GM18511 (cell line): Measurements from ENCODE around the gene AP5Z1.
"Not testable (repeated sequence)": the region's sequence is repeated elsewhere in the genome, so short reads cannot be mapped to it uniquely, and the experiment has no call there.

ENCODE experiments used
- ATAC-seq: cut with Tn5 transposase; IDR thresholded peaks from one replicate; pipeline ENCODE4 v1.9.1; 2021; ENCODE audit warnings: mild to moderate bottlenecking, moderate library complexity; ENCODE audit not compliant: unreplicated experiment

Gene AP5Z1

GRCh38 chr7:4800926-4801838 lies 25.8 kb downstream of the AP5Z1 start:
- ATAC-seq: no peak

DNA sequence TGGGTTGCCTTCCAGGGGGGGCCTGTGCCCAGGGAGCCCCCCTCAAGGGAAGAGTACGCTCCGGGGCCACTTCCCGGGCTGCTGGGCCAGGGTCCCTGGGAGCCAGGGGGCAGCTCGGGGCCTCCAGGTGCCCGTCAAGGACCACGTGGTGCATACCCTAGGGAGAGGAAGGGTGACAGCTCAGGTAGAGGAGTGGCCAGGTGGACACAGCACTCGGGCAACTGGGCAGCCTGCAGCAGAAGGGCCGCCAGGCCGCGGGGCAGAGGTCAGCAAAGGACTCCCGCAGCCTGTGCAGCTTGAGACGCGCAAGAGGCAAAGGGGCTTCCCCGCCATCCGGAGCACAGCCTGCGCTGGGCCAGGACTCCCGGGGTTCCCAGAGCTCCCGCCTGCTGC lies 26.4 kb downstream of the AP5Z1 start:
- ATAC-seq: no peak

DNA sequence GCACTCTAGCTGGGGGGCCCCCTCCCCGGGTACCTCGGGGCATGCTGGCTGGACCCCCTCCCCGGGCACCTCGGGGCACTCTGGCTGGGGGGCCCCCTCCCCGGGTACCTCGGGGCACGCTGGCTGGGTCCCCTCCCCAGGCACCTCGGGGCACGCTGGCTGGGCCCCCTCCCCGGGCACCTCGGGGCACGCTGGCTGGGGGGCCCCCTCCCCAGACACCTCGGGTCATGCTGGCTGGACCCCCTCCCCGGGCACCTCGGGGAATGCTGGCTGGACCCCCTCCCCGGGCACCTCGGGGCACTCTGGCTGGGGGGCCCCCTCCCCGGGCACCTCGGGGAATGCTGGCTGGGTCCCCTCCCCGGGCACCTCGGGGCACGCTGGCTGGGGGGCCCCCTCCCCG lies 27.2 kb downstream of the AP5Z1 start:
- ATAC-seq: not testable (repeated sequence)

GRCh38 chr7:4803397-4804241 lies 28.2 kb downstream of the AP5Z1 start:
- ATAC-seq: no peak

GRCh38 chr7:4805110-4805983 lies 29.9 kb downstream of the AP5Z1 start:
- no peak for ATAC-seq

DNA sequence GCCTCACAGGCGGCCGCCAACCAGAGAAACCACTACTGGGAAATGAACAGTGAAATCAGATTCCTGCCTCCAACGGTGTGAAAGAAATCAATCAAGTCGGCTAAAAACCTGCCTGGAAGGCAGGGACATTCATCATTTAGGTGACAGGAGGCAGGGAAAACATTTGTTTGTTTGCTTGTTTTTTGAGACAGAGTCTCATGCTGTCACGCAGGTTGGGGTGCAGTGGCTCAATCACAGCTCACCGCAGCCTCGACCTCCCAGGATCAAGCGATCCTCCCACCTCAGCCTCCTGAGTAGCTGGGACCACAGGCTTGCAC lies 30.5 kb downstream of the AP5Z1 start:
- no peak for ATAC-seq

DNA sequence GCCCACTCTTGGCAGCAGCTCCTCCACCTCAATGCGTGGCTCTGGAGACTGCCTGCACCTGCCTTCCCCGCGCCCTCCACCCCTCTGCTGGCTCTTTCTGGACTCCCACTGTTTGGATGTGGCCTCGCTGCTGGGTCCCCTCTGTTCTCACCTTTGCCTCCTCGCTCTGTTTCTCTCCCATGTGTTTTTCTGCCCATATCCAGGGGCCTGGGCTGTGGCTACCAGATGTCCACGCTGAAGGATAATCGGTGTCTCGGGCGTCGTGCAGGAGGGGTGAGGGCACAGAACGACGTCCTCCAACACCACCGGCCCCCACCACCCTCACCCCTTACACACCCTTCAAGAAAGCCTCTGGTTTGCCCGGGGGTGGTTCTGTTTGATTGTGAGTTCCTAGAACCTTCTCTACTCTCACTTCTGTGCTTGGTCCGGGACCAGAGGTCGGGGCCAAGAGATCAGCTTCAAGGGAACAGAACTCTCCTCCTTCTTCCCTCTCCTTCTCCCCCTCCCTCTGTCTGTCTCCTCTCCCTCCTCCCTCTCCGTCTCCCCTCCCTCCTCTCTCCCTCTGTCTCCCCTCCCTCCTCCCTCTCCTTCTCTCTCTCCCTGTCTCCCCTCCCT lies 31.7 kb downstream of the AP5Z1 start:
- ATAC-seq: no peak

DNA sequence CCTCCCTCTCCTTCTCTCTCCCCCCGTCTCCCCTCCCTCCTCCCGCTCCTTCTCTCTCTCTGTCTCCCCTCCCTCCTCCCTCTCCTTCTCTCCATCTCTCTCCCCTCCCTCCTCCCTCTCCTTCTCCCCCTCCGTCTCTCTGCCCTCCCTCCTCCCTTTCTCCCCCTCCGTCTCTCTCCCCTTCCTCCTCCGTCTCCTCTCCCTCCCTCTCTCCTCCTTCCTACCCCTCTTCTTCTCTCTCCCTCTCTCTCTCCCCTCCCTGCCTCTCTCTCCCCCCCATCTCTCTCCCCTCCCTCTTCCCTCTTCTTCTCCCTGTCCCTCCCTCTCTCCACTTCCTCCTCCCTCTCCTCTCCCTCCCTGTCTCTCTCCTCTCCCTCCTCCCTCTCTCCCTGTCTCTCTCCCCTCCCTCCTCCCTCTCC lies 32.2 kb downstream of the AP5Z1 start:
- ATAC-seq: no peak

- ATAC-seq: no peak
Observed at GRCh38 chr7:4808026-4808425, 32.6 kb downstream of the AP5Z1 start.

DNA sequence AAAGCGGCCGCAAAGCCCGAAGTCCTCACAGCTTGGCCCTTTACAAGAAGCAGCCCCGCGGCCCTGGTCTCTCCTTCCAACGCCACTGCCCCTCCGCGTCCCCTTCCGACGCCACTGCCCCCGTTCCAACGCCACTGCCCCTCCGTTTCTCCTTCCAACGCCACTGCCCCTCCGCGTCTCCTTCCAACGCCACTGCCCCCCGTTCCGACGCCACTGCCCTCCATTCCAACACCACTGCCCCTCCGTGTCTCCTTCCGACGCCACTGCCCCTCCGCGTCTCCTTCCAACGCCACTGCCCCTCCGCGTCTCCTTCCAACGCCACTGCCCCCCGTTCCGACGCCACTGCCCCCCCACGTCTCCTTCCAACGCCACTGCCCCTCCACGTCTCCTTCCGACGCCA lies 33.1 kb downstream of the AP5Z1 start:
- no peak for ATAC-seq

DNA sequence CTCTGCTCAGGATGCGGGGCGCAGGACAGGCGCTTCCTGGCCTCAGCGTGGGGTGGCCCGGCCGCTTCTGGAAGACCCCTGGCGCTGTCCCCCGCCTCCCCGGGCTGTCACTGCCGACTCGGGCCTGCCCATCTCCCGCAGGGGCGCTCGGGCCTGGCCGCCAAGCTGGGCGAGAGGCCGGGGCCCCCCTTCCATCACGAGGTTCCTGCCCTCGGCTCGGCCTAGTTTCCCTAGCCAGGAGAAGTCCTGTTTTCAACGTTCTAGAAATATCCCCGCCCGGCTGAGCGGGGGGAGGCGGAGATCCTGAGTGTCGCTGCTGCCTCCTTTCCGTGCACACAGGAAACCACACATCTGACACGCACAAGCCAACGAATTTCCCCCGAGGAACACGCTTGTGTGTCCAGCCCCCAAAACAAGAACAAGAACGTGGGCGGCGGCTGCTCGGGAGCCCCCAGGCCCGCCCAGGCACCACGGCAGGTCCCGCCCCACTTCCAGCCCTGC lies 33.7 kb downstream of the AP5Z1 start:
- ATAC-seq: no peak

- no peak for ATAC-seq
Observed at GRCh38 chr7:4809666-4810065, 34.2 kb downstream of the AP5Z1 start.

DNA sequence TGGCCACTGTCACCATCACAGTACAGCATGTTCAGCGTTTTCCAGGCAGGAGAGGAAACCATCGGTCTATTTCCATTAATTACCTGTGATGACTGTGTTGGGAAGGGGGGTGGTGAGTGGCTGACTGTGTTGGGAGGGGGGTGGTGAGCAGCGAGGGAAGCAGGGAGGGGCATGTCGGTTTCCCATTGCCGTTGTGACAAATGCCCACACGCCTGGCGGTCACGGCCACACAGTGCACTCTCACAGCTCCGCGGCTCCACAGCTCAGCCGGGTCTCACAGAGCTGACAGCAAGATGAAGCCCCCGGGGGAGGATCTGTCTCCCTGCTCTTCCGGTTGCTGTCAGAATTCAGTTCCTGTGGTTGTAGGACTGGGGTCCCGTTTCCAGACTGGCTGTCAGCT lies 39.0 kb downstream of the AP5Z1 start:
- ATAC-seq: no peak

DNA sequence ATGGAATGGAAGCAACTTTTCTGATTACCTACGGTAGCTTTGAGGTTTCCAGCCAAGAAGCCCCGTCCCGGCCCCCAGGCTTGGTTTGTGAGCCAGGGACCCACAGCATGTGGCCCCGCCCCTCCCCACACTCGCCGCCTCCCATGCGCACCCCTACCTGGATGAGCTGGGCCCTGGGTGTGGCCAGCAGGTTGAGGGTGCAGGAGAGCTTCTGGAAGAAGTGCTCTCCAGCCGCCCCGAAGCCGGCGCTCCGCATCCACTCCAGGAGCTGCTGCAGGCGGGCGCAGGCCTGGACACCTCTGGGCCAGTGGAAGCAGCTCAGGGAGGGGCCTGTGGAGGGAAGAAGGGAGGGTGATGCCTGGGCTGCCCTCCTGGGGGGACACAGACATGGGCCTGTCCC lies 39.7 kb downstream of the AP5Z1 start:
- no peak for ATAC-seq

- no peak for ATAC-seq
Observed at GRCh38 chr7:4815609-4816418, 40.4 kb downstream of the AP5Z1 start.

- ATAC-seq: no peak
Observed at GRCh38 chr7:4816419-4817080, 41.1 kb downstream of the AP5Z1 start.

GRCh38 chr7:4817178-4817901 lies 41.9 kb downstream of the AP5Z1 start:
- ATAC-seq: no peak

DNA sequence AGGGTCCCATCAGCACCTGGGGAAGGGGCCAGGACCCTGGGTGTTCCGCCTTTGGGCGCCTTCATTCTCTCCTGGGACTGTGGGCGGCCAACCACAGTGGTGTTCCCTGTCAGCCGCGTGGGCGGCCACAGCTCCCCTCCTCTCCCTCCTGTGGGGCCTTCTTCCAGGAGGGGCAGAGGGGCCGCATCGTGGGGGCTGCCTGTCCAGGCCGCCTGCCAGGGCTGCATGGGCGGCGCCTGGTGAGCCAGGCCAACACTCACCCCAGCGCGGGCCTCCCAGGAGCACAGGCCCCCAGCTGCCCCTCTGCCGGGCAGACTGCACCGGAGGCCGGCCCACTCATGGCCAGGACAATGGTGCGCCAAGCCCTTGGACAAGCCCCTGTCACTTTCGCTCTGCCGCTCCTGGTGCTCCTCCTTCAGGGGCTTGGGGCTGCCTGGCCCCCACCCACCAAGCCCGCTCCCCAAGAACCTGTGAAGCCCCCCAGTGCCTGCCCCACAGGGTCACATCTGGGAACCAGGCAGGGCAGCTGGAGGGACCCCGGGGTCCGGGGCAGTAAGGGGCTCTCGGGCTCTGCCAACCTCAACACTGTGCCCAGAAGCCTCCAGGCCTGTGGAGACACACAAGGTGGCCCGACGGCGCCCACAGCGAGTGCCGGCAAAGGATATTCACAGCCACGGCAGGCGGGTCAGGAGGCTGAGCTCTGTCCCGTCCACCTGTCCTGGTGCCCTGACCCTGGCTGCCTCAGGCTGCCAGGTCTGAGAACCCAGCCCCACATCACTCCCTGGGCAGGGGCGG lies 42.8 kb downstream of the AP5Z1 start:
- no peak for ATAC-seq
